Gastroesophageal sphincter (tissue), 4 donors: ENCODE data around the gene SYNJ2. TPM values are rescaled to one million over a fixed set of nuclear protein-coding genes. Genes with fewer than 3 reads are reported as not detected.

Experiments
- ATAC-seq: fragments of 150-250 bp; one replicate; pipeline ENCODE4 v1.9.1; 2016; ENCODE audit warnings: mild to moderate bottlenecking, moderate library complexity
- H3K27ac ChIP-seq, 4 donors: fragments of 200-600 bp; sonication (generic) in 3 of 4; 1 replicate in 3 of 4; 2 replicates in 1 of 4; pipeline ENCODE4 v1.5.1; 2016 to 2019
- H3K27me3 ChIP-seq: fragments of 200-600 bp; sonication (generic); one replicate; pipeline ENCODE4 v1.5.1; 2019
- H3K36me3 ChIP-seq, 2 donors: fragments of 200-600 bp; sonication (generic); one replicate each; pipeline ENCODE4 v1.5.1; 2019; ENCODE audit warnings: control low read depth in 1 of 2
- H3K4me1 ChIP-seq, 3 donors: fragments of 200-600 bp; sonication (generic); 1 replicate in 2 of 3; 2 replicates in 1 of 3; pipeline ENCODE4 v1.5.1; 2016 to 2019; ENCODE audit warnings: control low read depth in 2 of 3
- H3K4me3 ChIP-seq, 2 donors: fragments of 200-600 bp; sonication (generic); one replicate each; pipeline ENCODE4 v1.5.1; 2019; ENCODE audit warnings: mild to moderate bottlenecking in 1 of 2, moderate library complexity in 1 of 2
- H3K9me3 ChIP-seq, 3 donors: fragments of 200-600 bp; sonication (generic); one replicate each; pipeline ENCODE4 v1.5.1; 2017 to 2019; ENCODE audit warnings: control low read depth in 2 of 3
- CTCF ChIP-seq, 4 experiments: fragments of 200-600 bp in 2 of 4; fragments of 450-650 bp in 2 of 4; sonication (generic) in 1 of 4; IDR thresholded peaks; one replicate each; pipeline ENCODE4 v1.5.1; 2017 to 2019; ENCODE audit warnings: antibody characterized with exemption in 4 of 4, mild to moderate bottlenecking in 2 of 4, moderate library complexity in 2 of 4
- EP300 ChIP-seq: sonication (generic); formaldehyde crosslinking; IDR thresholded peaks from one replicate; pipeline ENCODE4 v1.6.1; 2017; ENCODE audit warnings: antibody characterized with exemption, mild to moderate bottlenecking
- POLR2A ChIP-seq, 2 donors: fragments of 450-650 bp; IDR thresholded peaks; one replicate each; pipeline ENCODE4 v1.6.1; 2017; ENCODE audit warnings: antibody characterized with exemption in 2 of 2, mild to moderate bottlenecking in 2 of 2, moderate library complexity in 1 of 2
- POLR2AphosphoS5 ChIP-seq: sonication (generic); formaldehyde crosslinking; IDR thresholded peaks from one replicate; pipeline ENCODE4 v1.6.1; 2017; ENCODE audit warnings: antibody characterized with exemption
- WGBS, 2 donors: methylation state at CpG; one replicate each; pipeline ENCODE4 v1.1.5; 2018; ENCODE audit warnings: low coverage in 1 of 2; 5-methylcytosine and 5-hydroxymethylcytosine counted together
- total RNA-seq, 4 donors: library from RNA; depleted of rRNA; stranded (reverse); fragments of >200 nt; gene quantifications; one replicate each; pipeline ENCODE4 v1.1.0, GENCODE V29; 2016

SYNJ2 gene
- total RNA-seq, 4 donors from 2014 or later, result 19.9 to 27.9 (median 21.6) TPM

- TF ChIP-seq POLR2AphosphoS5, result peak; percentile 74
- no peak for TF ChIP-seq CTCF (IDR thresholded peaks at IDR 0.05)
- no peak for TF ChIP-seq EP300
- no peak for TF ChIP-seq POLR2A (IDR thresholded peaks at IDR 0.05)
- peaks cover 4 to 50% (median 16%) of the 10 kb centered on the region in 3 donors for H3K4me1 ChIP-seq
- peak; percentile 23 for ATAC-seq
- no peak overlapping the region for H3K4me3 ChIP-seq
- no peaks in the 10 kb centered on the region for H3K27me3 ChIP-seq
- 19 to 34% methylated on average over 3 to 9 of the region's 13 CpGs for WGBS, 2 donors
- H3K9me3 ChIP-seq, result no peaks in the 10 kb centered on the region
- no peaks in the 10 kb centered on the region for H3K36me3 ChIP-seq
- peak overlapping the region in 3 of 4 donors; percentile 3 to 48 (median 42) for H3K27ac ChIP-seq
These were observed 27.6 kb downstream of the SYNJ2 start for GRCh38 chr6:158009114-158009891.

GRCh38 chr6:158009935-158010585 lies 28.4 kb downstream of the SYNJ2 start:
- Histone ChIP-seq H3K4me1 (peaks cover 4 to 44% (median 12%) of the 10 kb centered on the region in 3 donors), H3K9me3 (no peaks in the 10 kb centered on the region), H3K27me3 (no peaks in the 10 kb centered on the region), H3K36me3 (no peaks in the 10 kb centered on the region), H3K4me3 (no peak overlapping the region), H3K27ac (peak overlapping the region in 2 of 4 donors; percentile 3 to 48)
- no peak for ATAC-seq
- TF ChIP-seq EP300 (no peak), CTCF (IDR thresholded peaks at IDR 0.05) (no peak), POLR2A (IDR thresholded peaks at IDR 0.05) (no peak), POLR2AphosphoS5 (no peak)
- WGBS, 2 donors, result 100% methylated on average over 1 to 2 of the region's 6 CpGs

- WGBS, 2 donors, result 93 to 95% methylated on average over 6 to 19 of the region's 19 CpGs
- no peak overlapping the region for H3K27ac ChIP-seq
These were observed 29.2 kb downstream of the SYNJ2 start for GRCh38 chr6:158010591-158011477.

GRCh38 chr6:158011478-158011920 lies 29.8 kb downstream of the SYNJ2 start:
- no peak overlapping the region for H3K27ac ChIP-seq
- peaks cover 4 to 32% (median 12%) of the 10 kb centered on the region in 3 donors for H3K4me1 ChIP-seq
- no peak overlapping the region for H3K4me3 ChIP-seq
- no peak for ATAC-seq
- 76 to 85% methylated on average over 6 of the region's 6 CpGs for WGBS, 2 donors
- no peaks in the 10 kb centered on the region for H3K27me3 ChIP-seq
- no peak for TF ChIP-seq POLR2AphosphoS5
- TF ChIP-seq POLR2A (IDR thresholded peaks at IDR 0.05), result no peak
- no peak for TF ChIP-seq CTCF (IDR thresholded peaks at IDR 0.05)
- TF ChIP-seq EP300, result no peak
- H3K9me3 ChIP-seq, result no peaks in the 10 kb centered on the region
- no peaks in the 10 kb centered on the region for H3K36me3 ChIP-seq

More at GRCh38 chr6:158010591-158011477, 29.2 kb downstream of the SYNJ2 start:
- no peak for ATAC-seq
- H3K4me3 ChIP-seq, result no peak overlapping the region
- no peaks in the 10 kb centered on the region for H3K9me3 ChIP-seq
- TF ChIP-seq EP300, result no peak
- no peak for TF ChIP-seq POLR2A (IDR thresholded peaks at IDR 0.05)
- no peak for TF ChIP-seq CTCF (IDR thresholded peaks at IDR 0.05)
- TF ChIP-seq POLR2AphosphoS5, result no peak
- no peaks in the 10 kb centered on the region for H3K36me3 ChIP-seq
- H3K27me3 ChIP-seq, result no peaks in the 10 kb centered on the region
- H3K4me1 ChIP-seq, result peaks cover 4 to 37% (median 12%) of the 10 kb centered on the region in 3 donors
